Measurements from ENCODE around the gene UGT2A3.

UGT2A3 gene

DNA sequence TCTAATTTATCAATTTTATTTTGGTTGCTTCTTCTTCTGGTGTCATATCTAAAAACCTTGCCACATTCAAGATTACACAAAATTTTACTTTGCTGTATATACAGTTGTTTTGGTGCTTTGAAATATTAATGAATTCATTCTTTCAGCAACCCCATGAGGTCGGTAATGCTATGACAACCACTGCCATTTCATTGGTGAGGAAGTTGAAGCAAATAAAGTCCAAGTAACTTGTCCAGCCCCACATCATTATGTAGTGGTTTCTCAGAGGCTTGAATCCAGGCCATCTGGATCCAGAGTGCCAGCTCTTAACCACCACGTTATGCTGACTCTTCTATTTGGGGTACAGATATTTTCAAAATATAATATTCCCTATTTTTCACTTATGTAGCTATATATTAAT lies 42.2 kb downstream of the UGT2A3 start:
- Histone ChIP-seq H3K9me3 (ENCODE audit: control insufficient read depth in 1 of 2, low read length in 2 of 2) (no peaks in the 10 kb centered on the region), H3K27ac (ENCODE audit: low read length) (no peak overlapping the region), H3K4me3 (ENCODE audit: low read depth in 1 of 2, low read length in 2 of 2) (no peak overlapping the region), H3K36me3 (ENCODE audit: control insufficient read depth in 1 of 2, insufficient read depth in 2 of 2, low read length in 2 of 2) (no peaks in the 10 kb centered on the region), H3K27me3 (ENCODE audit: low read depth, low read length) (no peaks in the 10 kb centered on the region), H3K4me1 (ENCODE audit: control insufficient read depth in 1 of 2, insufficient read depth in 2 of 2, low read length in 2 of 2) (peaks cover 0 to 5% of the 10 kb centered on the region in 2 donors)

DNA sequence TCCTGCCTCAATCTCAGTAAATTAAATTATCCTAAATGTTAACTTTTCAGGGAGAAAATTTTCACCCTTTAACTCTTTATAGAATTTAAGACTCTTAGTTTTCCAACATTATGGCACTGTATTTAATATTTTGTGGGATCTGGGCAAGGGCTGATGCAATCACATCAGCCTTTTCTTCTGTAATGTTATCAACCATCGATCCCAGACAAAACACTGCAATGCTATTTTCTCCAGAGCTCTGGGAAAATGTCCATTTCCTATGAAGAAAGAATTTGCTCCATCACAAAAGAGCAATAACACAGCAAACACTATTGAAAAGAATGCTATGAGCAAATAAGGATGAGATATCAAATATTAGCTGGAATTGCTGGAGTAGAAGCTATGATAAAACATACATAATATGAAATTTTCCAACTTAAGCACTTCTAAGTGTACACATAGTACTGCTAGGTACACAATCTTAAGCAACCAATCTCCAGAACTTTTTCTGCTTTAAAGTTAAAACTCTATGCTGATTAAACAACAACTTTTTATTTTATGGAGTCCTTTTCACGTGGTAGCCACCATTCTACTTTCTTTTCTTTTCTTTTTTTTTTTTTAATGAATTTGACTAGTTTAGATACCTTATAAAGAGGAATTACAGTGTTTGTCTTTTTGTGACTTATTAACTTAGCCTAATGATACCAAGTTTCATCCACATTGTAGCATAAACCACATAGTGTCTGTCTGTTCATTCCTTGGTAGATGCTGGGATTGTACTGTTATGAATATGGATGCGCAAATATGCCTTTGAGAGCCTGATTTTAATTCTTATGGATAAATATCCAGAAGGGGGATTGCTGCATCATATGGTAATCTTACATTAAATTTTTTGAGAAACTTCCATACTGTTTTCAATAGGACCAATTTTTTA lies 43.6 kb downstream of the UGT2A3 start:
- no peaks in the 10 kb centered on the region for H3K27me3 ChIP-seq (ENCODE audit: low read depth, low read length)
- H3K36me3 ChIP-seq (ENCODE audit: control insufficient read depth in 1 of 2, insufficient read depth in 2 of 2, low read length in 2 of 2) = no peaks in the 10 kb centered on the region
- no peak overlapping the region for H3K27ac ChIP-seq (ENCODE audit: low read length)
- no peaks in the 10 kb centered on the region for H3K9me3 ChIP-seq (ENCODE audit: control insufficient read depth in 1 of 2, low read length in 2 of 2)
- H3K4me3 ChIP-seq (ENCODE audit: low read depth in 1 of 2, low read length in 2 of 2) = no peak overlapping the region
- peaks cover 0 to 10% of the 10 kb centered on the region in 2 donors for H3K4me1 ChIP-seq (ENCODE audit: control insufficient read depth in 1 of 2, insufficient read depth in 2 of 2, low read length in 2 of 2)

DNA sequence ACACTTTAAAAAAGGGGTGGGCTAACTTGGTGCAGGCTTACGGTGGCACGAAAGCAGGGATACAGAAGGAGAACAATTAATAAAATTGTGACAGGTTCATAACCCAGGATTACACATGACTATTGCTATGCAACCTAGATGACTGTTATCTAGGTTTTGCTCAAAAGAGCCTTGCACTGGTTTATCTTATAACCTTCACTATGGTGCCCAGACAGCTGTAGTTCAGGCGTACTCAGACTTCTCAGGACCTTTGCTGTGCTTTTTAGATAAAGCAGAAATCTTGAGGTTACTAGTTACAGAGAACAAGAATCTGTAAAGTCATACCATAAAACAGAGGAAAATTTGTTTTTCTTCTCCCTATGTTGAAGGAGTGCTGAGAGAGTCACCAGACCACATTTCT lies 44.4 kb downstream of the UGT2A3 start:
- Histone ChIP-seq H3K9me3 (ENCODE audit: control insufficient read depth in 1 of 2, low read length in 2 of 2) (no peaks in the 10 kb centered on the region), H3K27me3 (ENCODE audit: low read depth, low read length) (no peaks in the 10 kb centered on the region), H3K27ac (ENCODE audit: low read length) (no peak overlapping the region), H3K4me1 (ENCODE audit: control insufficient read depth in 1 of 2, insufficient read depth in 2 of 2, low read length in 2 of 2) (peaks cover 0 to 10% of the 10 kb centered on the region in 2 donors), H3K4me3 (ENCODE audit: low read depth in 1 of 2, low read length in 2 of 2) (no peak overlapping the region), H3K36me3 (ENCODE audit: control insufficient read depth in 1 of 2, insufficient read depth in 2 of 2, low read length in 2 of 2) (no peaks in the 10 kb centered on the region)

DNA sequence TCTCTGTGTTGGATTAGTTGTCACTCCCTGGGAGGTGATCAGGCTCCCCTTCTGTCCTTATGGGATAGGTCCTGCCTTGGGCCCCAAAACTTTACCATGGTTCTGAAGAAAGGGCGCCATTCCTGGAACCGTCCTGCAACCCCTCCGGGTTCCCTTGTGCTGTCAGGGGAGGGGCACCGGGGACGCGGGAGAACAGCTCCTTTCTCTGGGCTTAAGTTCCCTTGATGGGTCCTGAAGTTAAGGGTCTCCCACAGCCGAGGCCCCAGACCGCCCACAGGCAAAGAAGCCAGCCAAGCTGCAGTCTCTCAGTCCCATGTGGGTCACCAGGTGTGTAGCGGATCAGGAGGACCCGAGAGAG lies 44.8 kb downstream of the UGT2A3 start:
- Histone ChIP-seq H3K36me3 (ENCODE audit: control insufficient read depth in 1 of 2, insufficient read depth in 2 of 2, low read length in 2 of 2) (no peaks in the 10 kb centered on the region), H3K27ac (ENCODE audit: low read length) (peak overlapping the region; percentile 60), H3K4me1 (ENCODE audit: control insufficient read depth in 1 of 2, insufficient read depth in 2 of 2, low read length in 2 of 2) (peaks cover 0 to 10% of the 10 kb centered on the region in 2 donors), H3K27me3 (ENCODE audit: low read depth, low read length) (no peaks in the 10 kb centered on the region), H3K4me3 (ENCODE audit: low read depth in 1 of 2, low read length in 2 of 2) (peak overlapping the region in 1 of 2 donors; percentile 55), H3K9me3 (ENCODE audit: control insufficient read depth in 1 of 2, low read length in 2 of 2) (no peaks in the 10 kb centered on the region)

DNA sequence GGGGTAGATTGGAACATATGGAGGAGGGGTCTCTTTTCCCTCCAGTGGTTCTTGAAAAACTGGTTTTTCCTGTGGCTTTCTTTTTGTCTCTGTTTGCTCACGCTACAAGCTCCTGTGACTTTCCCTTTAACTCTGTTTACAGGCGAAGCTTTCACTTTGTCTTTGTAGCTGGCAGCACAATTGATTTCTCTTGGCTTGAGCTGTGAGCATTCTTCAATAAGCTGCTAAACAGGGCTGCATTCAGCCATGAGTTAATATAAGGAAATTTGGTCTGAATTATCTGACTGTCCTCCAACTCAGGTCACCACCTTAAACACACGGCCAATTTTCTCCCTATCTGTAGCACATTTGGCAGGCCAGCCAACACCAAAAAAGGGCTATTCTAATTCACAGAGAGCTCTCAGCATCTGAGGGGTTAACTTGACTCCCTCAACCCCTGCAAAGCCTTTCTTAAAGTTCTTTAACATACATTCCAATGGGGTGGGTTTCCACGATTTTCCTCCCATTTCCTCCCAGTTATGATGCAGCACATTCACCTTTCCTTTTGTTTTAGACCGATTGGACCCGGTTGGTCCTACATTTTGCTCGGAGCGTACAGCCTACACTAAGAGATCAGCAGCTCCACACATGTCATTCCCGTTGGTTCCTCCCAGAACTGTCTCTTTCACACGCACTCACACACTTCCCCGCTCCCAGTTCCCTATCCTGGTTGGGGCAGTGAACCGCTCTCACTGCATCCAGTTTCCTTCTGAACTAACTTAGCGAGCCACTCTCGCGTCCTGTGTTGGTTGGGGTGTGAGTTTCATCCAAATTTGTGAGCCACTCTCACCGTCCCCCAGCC lies 45.4 kb downstream of the UGT2A3 start:
- no peaks in the 10 kb centered on the region for H3K36me3 ChIP-seq (ENCODE audit: control insufficient read depth in 1 of 2, insufficient read depth in 2 of 2, low read length in 2 of 2)
- H3K4me3 ChIP-seq (ENCODE audit: low read depth in 1 of 2, low read length in 2 of 2) = peak overlapping the region in 1 of 2 donors; percentile 55
- no peaks in the 10 kb centered on the region for H3K9me3 ChIP-seq (ENCODE audit: control insufficient read depth in 1 of 2, low read length in 2 of 2)
- H3K4me1 ChIP-seq (ENCODE audit: control insufficient read depth in 1 of 2, insufficient read depth in 2 of 2, low read length in 2 of 2) = peaks cover 0 to 10% of the 10 kb centered on the region in 2 donors
- H3K27ac ChIP-seq (ENCODE audit: low read length) = peak overlapping the region; percentile 60
- no peaks in the 10 kb centered on the region for H3K27me3 ChIP-seq (ENCODE audit: low read depth, low read length)

DNA sequence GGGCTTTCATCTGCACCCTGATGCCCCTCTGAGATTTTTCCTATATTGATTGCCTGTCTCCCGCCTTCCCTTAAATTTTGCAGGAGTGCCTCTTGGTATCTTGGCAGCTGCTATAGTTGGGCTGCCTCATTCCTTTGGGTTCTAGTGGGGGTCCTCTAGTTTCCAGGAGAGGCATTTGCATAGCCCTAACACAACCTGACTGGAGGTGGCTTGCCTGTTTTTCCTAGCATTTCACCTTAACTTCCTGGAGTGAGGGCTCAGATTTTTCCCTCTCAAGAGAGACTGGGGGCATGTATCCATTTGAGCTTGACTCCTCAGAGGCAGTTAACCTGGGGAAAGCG lies 46.0 kb downstream of the UGT2A3 start:
- H3K36me3 ChIP-seq (ENCODE audit: control insufficient read depth in 1 of 2, insufficient read depth in 2 of 2, low read length in 2 of 2) = no peaks in the 10 kb centered on the region
- no peaks in the 10 kb centered on the region for H3K9me3 ChIP-seq (ENCODE audit: control insufficient read depth in 1 of 2, low read length in 2 of 2)
- H3K4me3 ChIP-seq (ENCODE audit: low read depth in 1 of 2, low read length in 2 of 2) = peak overlapping the region in 1 of 2 donors; percentile 55
- peaks cover 0 to 10% of the 10 kb centered on the region in 2 donors for H3K4me1 ChIP-seq (ENCODE audit: control insufficient read depth in 1 of 2, insufficient read depth in 2 of 2, low read length in 2 of 2)
- H3K27ac ChIP-seq (ENCODE audit: low read length) = peak overlapping the region; percentile 60
- H3K27me3 ChIP-seq (ENCODE audit: low read depth, low read length) = no peaks in the 10 kb centered on the region

DNA sequence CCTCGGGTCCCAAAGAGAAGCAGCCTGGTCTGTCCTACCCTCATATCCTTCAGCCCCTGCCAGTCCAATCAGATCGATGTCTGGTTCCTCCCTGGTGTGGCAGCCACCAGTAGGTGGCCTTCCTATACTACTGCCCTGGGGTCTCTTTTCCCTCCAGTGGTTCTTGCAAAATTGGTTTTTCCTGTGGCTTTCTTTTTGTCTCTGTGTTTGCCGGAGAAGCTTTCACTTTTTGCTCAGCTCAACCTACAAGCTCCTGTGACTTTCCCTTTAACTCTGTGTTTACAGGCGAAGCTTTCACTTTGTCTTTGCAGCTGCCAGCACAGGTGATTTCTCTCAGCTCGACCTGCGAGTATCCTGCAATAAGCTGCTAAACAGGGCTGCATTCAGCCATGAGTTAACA lies 46.8 kb downstream of the UGT2A3 start:
- no peaks in the 10 kb centered on the region for H3K27me3 ChIP-seq (ENCODE audit: low read depth, low read length)
- H3K4me1 ChIP-seq (ENCODE audit: control insufficient read depth in 1 of 2, insufficient read depth in 2 of 2, low read length in 2 of 2) = peaks cover 0 to 10% of the 10 kb centered on the region in 2 donors
- no peaks in the 10 kb centered on the region for H3K9me3 ChIP-seq (ENCODE audit: control insufficient read depth in 1 of 2, low read length in 2 of 2)
- H3K4me3 ChIP-seq (ENCODE audit: low read depth in 1 of 2, low read length in 2 of 2) = peak overlapping the region; percentile 6 to 55
- peak overlapping the region; percentile 48 for H3K27ac ChIP-seq (ENCODE audit: low read length)
- H3K36me3 ChIP-seq (ENCODE audit: control insufficient read depth in 1 of 2, insufficient read depth in 2 of 2, low read length in 2 of 2) = no peaks in the 10 kb centered on the region

DNA sequence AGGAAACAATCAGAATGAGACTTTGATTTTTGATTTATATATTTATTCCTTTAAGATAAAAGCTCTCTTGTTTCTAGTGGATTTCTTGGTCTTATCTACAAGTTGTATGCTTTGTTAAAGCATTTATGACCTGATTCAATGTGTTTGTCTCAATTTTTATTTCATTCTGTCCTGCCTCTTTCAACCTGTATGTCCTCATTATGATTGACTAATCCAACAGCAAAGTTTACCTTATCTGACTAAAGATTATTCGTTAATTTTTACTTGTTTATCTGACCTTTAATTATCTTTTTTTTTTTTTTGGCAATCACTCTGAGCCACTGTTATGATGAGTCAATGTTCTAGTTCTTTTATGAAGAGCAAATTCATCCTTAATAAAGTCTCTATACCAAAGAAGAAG lies 54.9 kb downstream of the UGT2A3 start:
- Histone ChIP-seq H3K4me1 (ENCODE audit: control insufficient read depth in 1 of 2, insufficient read depth in 2 of 2, low read length in 2 of 2) (no peaks in the 10 kb centered on the region), H3K9me3 (ENCODE audit: control insufficient read depth in 1 of 2, low read length in 2 of 2) (no peaks in the 10 kb centered on the region), H3K27ac (ENCODE audit: low read length) (no peak overlapping the region), H3K27me3 (ENCODE audit: low read depth, low read length) (no peaks in the 10 kb centered on the region), H3K36me3 (ENCODE audit: control insufficient read depth in 1 of 2, insufficient read depth in 2 of 2, low read length in 2 of 2) (no peaks in the 10 kb centered on the region), H3K4me3 (ENCODE audit: low read depth in 1 of 2, low read length in 2 of 2) (no peak overlapping the region)

DNA sequence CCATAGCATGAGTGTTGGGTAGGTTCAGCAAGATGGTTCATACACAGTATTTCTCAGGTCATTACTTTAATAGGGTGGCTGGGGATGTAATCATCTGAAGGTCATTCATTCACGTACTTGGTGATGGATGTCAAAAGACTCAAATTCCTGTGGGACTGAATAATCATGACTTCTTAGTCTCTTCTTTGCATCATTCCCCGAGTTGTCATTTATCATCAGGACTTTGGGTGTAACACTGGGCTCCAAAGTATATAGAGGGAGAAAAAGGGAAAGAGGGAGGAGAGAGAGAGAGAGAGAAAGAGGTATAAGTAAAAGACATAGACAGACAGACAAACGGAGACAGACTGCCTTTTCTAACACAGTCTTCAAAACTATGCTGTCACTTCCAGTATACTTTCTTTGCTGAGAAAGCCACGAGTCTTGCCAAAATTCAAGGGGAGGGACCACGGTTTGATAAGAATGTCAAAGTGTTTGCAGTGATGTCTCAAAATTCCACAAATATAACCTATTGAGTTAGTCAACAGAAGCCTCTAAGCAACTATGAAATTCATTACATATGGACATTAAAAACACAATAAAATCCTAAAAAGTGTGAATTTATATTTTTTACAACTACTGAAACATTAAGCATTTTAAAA lies 55.9 kb downstream of the UGT2A3 start:
- Histone ChIP-seq H3K36me3 (ENCODE audit: control insufficient read depth in 1 of 2, insufficient read depth in 2 of 2, low read length in 2 of 2) (no peaks in the 10 kb centered on the region), H3K27me3 (ENCODE audit: low read depth, low read length) (no peaks in the 10 kb centered on the region), H3K9me3 (ENCODE audit: control insufficient read depth in 1 of 2, low read length in 2 of 2) (no peaks in the 10 kb centered on the region), H3K4me1 (ENCODE audit: control insufficient read depth in 1 of 2, insufficient read depth in 2 of 2, low read length in 2 of 2) (no peaks in the 10 kb centered on the region), H3K4me3 (ENCODE audit: low read depth in 1 of 2, low read length in 2 of 2) (no peak overlapping the region), H3K27ac (ENCODE audit: low read length) (no peak overlapping the region)

DNA sequence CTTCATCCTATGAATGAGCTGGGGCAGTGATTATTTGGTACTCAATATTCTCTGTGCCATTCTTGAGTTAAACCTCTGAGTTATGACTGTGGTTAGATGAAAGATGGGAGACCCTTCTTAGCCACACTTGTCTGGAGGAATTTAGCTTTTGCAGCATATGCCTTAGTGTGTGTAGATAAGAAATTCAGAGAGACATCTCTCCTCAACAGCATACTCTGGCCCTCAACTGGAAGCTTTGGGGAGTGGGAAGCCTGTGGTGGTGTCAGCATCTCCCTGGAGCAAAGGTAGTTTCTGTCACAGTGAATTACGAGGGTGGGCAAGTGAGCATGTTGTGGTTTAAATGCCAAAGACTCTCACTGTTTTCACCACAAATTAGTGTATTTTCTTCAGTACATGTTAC lies 58.7 kb downstream of the UGT2A3 start:
- Histone ChIP-seq H3K36me3 (ENCODE audit: control insufficient read depth in 1 of 2, insufficient read depth in 2 of 2, low read length in 2 of 2) (no peaks in the 10 kb centered on the region), H3K27ac (ENCODE audit: low read length) (no peak overlapping the region), H3K27me3 (ENCODE audit: low read depth, low read length) (no peaks in the 10 kb centered on the region), H3K4me1 (ENCODE audit: control insufficient read depth in 1 of 2, insufficient read depth in 2 of 2, low read length in 2 of 2) (no peaks in the 10 kb centered on the region), H3K9me3 (ENCODE audit: control insufficient read depth in 1 of 2, low read length in 2 of 2) (no peaks in the 10 kb centered on the region), H3K4me3 (ENCODE audit: low read depth in 1 of 2, low read length in 2 of 2) (no peak overlapping the region)

DNA sequence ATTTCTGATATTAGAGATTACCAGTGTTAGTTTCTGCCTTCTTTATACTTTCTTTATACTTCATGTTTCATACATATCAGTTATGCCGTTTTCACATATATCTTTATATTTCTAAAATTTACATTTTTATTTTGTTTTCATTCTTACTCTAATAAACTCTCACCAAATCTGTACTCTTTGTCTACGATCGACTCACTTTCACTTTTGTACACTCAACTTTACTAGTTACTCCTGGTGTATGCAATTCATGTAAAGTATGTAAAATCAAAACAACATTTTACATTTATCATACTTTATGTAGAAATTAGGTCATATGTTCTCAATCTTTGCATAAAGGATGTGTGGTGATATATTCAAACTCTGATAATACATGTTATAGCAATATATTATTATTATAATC lies 59.9 kb downstream of the UGT2A3 start:
- Histone ChIP-seq H3K9me3 (ENCODE audit: control insufficient read depth in 1 of 2, low read length in 2 of 2) (no peaks in the 10 kb centered on the region), H3K4me3 (ENCODE audit: low read depth in 1 of 2, low read length in 2 of 2) (no peak overlapping the region), H3K36me3 (ENCODE audit: control insufficient read depth in 1 of 2, insufficient read depth in 2 of 2, low read length in 2 of 2) (no peaks in the 10 kb centered on the region), H3K27me3 (ENCODE audit: low read depth, low read length) (no peaks in the 10 kb centered on the region), H3K4me1 (ENCODE audit: control insufficient read depth in 1 of 2, insufficient read depth in 2 of 2, low read length in 2 of 2) (no peaks in the 10 kb centered on the region), H3K27ac (ENCODE audit: low read length) (no peak overlapping the region)
